Ascending aorta (tissue), 2 donors: ENCODE measurements around the gene RFX3. TPM values are rescaled to one million over a fixed set of nuclear protein-coding genes. Genes with fewer than 3 reads are reported as not detected.

Experiments
- DNase-seq, 2 donors: peaks; one replicate each; pipeline ENCODE4 v3.0.0-alpha.2; 2019; ENCODE audit warnings: low spot score in 2 of 2
- H3K27ac ChIP-seq, 2 donors: fragments of 200-600 bp; sonication (generic); one replicate each; pipeline ENCODE4 v1.5.1; 2016 to 2017; ENCODE audit warnings: mild to moderate bottlenecking in 1 of 2
- H3K27me3 ChIP-seq: fragments of 200-600 bp; sonication (generic); one replicate; pipeline ENCODE4 v1.5.1; 2017
- H3K36me3 ChIP-seq, 2 donors: fragments of 200-600 bp; sonication (generic); one replicate each; pipeline ENCODE4 v1.5.1; 2016
- H3K4me1 ChIP-seq, 2 donors: fragments of 200-600 bp; sonication (generic); one replicate each; pipeline ENCODE4 v1.5.1; 2016 to 2017; ENCODE audit warnings: mild to moderate bottlenecking in 1 of 2
- H3K4me3 ChIP-seq, 2 donors: fragments of 200-600 bp; sonication (generic); one replicate each; pipeline ENCODE4 v1.5.1; 2016 to 2017; ENCODE audit warnings: mild to moderate bottlenecking in 1 of 2
- H3K9me3 ChIP-seq, 2 donors: fragments of 200-600 bp; sonication (generic); one replicate each; pipeline ENCODE4 v1.5.1; 2016
- intact Hi-C: fragments of 100-400 bp; cut with DNase I; formaldehyde crosslinking; loops from one replicate; pipeline ENCODE4 v1.15.1; 2023
- total RNA-seq: library from RNA; depleted of rRNA; stranded (reverse); fragments of >200 nt; gene quantifications from one replicate; pipeline ENCODE4 v1.1.0, GENCODE V29; 2016
- TF ChIP-seq, protein P1 (sequence below), 3 experiments: fragments of 200-600 bp in 2 of 3; fragments of 450-650 bp in 1 of 3; sonication (generic) in 2 of 3; IDR thresholded peaks; one replicate each; pipeline ENCODE4 v1.5.1; 2016 to 2019; ENCODE audit warnings: antibody characterized with exemption in 3 of 3, mild to moderate bottlenecking in 1 of 3, moderate library complexity in 1 of 3

Gene RFX3
- total RNA-seq, 1 donor from 2014 or later: 4.0 TPM

DNA sequence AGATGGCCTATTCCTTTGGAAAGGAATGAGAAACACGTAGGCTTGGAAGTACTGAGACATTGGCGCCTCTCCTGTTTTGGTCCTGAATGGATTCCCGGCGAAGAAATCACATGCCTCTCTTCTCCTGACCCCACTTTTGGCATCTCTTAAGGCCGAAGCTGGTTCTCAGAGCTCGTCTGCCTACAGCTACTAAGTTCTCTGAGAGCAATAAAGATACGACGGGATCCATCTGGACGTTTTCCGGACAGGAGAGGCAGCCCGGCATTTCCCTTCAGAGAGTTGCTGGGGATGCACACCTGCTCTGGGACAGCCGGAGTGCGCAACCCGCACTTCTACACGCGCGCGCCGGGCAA lies 345.1 kb downstream of the RFX3 start:
- Histone ChIP-seq H3K4me1 (no peaks in the 10 kb centered on the region), H3K4me3 (no peak overlapping the region), H3K27me3 (no peaks in the 10 kb centered on the region), H3K9me3 (no peaks in the 10 kb centered on the region), H3K27ac (no peak overlapping the region), H3K36me3 (no peaks in the 10 kb centered on the region)
- intact Hi-C loops: no loop called here
- TF ChIP-seq, protein P1, sequence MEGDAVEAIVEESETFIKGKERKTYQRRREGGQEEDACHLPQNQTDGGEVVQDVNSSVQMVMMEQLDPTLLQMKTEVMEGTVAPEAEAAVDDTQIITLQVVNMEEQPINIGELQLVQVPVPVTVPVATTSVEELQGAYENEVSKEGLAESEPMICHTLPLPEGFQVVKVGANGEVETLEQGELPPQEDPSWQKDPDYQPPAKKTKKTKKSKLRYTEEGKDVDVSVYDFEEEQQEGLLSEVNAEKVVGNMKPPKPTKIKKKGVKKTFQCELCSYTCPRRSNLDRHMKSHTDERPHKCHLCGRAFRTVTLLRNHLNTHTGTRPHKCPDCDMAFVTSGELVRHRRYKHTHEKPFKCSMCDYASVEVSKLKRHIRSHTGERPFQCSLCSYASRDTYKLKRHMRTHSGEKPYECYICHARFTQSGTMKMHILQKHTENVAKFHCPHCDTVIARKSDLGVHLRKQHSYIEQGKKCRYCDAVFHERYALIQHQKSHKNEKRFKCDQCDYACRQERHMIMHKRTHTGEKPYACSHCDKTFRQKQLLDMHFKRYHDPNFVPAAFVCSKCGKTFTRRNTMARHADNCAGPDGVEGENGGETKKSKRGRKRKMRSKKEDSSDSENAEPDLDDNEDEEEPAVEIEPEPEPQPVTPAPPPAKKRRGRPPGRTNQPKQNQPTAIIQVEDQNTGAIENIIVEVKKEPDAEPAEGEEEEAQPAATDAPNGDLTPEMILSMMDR (IDR thresholded peaks at IDR 0.05): no peak
- DNase-seq: no peak

DNA sequence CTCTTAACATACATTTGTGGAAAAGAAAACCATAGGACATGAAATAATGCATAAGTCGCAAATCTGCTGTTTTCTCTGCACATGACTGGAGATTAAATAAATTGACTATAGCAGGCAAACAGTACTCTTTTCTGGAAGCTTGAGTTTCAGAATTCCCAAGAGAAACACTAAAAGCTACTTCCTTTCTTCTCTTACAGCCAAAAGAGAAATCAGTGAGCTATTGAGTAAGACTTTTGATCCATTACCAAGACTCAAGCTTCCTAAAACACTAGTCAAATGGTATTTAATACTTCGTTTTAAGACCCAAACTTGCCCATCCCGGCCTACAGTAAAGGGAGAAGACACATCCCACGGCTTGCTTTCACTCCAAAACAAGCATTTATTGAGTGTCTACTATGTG lies 346.1 kb downstream of the RFX3 start:
- intact Hi-C loops: no loop called here
- H3K27ac ChIP-seq: no peak overlapping the region

DNA sequence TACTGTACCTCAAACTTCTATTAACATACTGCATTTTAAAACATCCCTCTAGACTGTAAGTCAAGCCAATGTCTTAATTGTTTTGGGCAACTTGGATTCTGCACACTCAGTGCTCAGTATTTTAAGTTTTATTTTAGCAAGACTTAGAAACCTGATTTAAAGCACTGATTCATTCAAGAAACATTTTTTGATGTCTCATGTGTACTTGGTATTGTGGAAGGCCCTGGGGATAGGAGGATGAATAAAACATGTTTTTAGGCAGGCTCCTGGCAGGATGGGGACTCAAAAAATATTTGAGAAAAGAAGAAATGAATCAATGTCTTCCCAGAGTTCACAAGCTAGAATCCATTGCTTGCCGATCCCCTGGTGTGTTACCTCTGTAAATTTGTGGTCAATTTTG lies 347.9 kb downstream of the RFX3 start:
- H3K36me3 ChIP-seq: no peaks in the 10 kb centered on the region
- intact Hi-C loops: no loop called here

More for the DNA sequence above, 346.1 kb downstream of the RFX3 start:
- Histone ChIP-seq H3K4me1 (no peaks in the 10 kb centered on the region), H3K36me3 (no peaks in the 10 kb centered on the region), H3K27me3 (no peaks in the 10 kb centered on the region), H3K9me3 (no peaks in the 10 kb centered on the region), H3K4me3 (no peak overlapping the region)
- no peak for DNase-seq
- TF ChIP-seq, protein P1 (IDR thresholded peaks at IDR 0.05): no peak

DNA sequence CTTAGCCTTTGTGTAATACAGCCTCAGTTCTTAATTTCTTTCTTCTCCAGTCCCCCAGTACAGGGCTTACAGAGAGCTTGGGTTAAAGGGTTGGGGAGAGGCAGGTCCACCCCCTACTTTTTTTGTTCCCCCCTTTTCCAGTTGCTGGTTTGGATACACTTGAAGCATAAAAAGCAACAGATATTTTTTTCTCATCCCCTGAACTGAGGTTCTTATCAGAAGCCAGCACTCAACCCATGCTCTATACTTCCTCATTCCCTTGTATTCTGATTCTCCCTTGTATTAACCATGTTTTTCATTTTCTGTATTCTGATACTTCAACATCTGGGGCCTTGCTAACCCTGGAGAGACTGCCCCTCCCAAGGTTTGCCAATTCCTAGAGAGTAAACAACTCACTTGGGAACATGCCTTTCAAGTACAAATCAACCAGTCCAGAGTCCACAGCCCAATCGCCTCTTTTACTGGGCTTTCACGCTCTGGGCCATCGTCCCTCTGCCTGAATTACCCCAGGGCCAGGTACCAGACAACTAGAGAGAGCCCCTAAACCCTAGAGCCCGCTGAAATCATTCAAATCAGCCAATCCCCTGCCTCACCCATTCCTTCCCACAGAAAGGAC lies 348.5 kb downstream of the RFX3 start:
- Histone ChIP-seq H3K27me3 (no peaks in the 10 kb centered on the region), H3K36me3 (no peaks in the 10 kb centered on the region), H3K4me1 (no peaks in the 10 kb centered on the region), H3K27ac (no peak overlapping the region), H3K4me3 (no peak overlapping the region), H3K9me3 (no peaks in the 10 kb centered on the region)
- no peak for DNase-seq
- TF ChIP-seq, protein P1 (IDR thresholded peaks at IDR 0.05): no peak
- intact Hi-C loops: no loop called here

More for the DNA sequence above, 347.9 kb downstream of the RFX3 start:
- no peak for DNase-seq
- TF ChIP-seq, protein P1 (IDR thresholded peaks at IDR 0.05): no peak
- Histone ChIP-seq H3K9me3 (no peaks in the 10 kb centered on the region), H3K27me3 (no peaks in the 10 kb centered on the region), H3K4me1 (no peaks in the 10 kb centered on the region), H3K4me3 (no peak overlapping the region), H3K27ac (no peak overlapping the region)

DNA sequence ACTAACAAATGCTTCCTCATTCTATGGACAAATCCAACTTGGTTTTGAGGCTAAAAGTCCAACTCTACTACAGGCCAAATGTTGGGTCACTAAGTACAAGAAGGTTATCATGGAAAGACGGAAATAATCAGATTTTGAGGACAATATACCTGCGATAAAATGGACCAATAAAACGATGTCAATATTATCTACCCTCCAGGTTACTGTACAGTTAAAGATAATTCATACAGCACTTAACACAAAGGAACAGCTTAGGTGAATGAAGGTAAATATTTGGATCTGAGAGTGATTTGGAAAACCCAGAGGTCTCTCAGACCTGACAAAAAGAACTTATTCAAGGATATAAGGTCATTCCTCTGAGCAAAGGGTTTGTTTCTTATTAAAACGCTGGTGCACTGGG lies 352.4 kb downstream of the RFX3 start:
- intact Hi-C loops: no loop called here
- DNase-seq: no peak
- Histone ChIP-seq H3K27me3 (no peaks in the 10 kb centered on the region), H3K4me3 (no peak overlapping the region), H3K9me3 (no peaks in the 10 kb centered on the region), H3K4me1 (no peaks in the 10 kb centered on the region), H3K27ac (no peak overlapping the region), H3K36me3 (no peaks in the 10 kb centered on the region)
- TF ChIP-seq, protein P1 (IDR thresholded peaks at IDR 0.05): no peak

DNA sequence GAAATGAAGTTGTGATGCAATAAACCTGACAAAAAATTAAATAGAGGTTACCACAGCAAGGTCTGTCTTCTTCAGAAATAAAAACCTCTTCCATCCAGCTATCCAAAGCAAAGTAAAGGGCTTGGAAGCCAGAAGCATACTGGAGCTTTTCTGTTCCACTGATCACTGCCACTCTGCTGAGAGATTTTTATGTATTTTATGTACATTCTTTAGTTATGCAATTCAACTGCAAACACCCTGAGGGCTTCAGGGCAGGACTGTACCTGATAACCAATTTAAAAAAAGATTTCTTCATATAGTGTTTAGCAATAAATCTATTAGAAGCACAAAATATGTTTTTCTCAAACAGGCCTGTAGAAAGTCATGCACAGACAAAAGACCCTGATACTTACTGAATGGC lies 355.0 kb downstream of the RFX3 start:
- no peaks in the 10 kb centered on the region for H3K27me3 ChIP-seq
- no peaks in the 10 kb centered on the region for H3K36me3 ChIP-seq
- H3K4me3 ChIP-seq: no peak overlapping the region
- no peak for DNase-seq
- no peaks in the 10 kb centered on the region for H3K9me3 ChIP-seq
- H3K4me1 ChIP-seq: no peaks in the 10 kb centered on the region
- TF ChIP-seq, protein P1 (IDR thresholded peaks at IDR 0.05): no peak
- intact Hi-C loops: no loop called here
- no peak overlapping the region for H3K27ac ChIP-seq
